NCI-H69 (cell line): ENCODE data around the gene LRRC42.

Source experiments
- DNase-seq: peaks from one replicate; lab custom pipeline; 2025; lab: John Stamatoyannopoulos, UW

The LRRC42 gene

DNA sequence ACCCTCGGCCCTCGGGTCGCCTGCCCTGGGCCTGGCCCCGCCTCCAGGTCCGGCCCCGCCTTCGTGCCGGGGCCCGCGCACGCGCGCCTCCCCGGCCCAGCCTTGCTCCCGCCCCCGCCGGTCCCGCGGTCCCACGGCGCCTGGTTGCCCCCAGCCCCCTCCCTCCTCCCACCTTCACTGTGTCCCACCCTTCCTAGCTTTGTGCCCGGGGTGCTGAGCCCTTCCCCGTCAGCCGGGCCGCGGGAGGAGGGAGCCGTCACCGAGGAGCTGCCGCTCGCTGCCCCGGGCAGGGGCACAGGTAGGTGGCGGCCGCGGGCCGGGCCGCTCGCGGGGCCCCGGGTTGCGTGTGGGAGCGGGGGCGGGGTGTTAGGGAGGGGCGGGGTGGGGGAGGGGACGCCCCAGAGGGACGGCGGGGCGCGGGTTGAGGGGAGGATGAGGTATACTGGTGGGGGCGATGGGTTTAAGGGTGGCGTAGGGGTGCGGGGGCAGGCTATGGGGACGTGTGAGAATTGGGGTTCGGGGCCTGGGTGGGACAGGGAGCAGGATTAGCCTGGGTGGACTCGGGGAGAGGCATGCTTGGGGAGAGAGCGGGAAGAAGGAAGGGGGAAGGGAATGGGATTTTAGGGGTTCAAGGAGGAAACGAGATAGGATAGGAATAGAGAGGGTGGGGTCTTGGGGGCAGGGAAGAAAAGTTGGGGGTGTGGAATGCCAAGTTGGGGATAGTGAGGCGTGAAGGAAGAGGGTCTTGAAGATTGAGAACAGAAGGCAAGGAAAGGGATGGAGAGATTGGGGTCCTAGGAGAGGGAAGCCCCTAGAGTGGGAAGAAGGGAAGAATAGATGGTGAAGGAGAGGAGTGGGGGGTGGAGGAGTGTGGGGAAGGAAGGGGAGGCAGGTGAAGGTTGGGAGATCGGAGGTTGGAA lies at the start of gene LRRC42:
TSS of gene LRRC42 (plus strand) at position 99 of the 920 bp plus-strand sequence. CDS start 5,650 bp downstream, outside the sequence.
- DNase-seq, result no peak

DNA sequence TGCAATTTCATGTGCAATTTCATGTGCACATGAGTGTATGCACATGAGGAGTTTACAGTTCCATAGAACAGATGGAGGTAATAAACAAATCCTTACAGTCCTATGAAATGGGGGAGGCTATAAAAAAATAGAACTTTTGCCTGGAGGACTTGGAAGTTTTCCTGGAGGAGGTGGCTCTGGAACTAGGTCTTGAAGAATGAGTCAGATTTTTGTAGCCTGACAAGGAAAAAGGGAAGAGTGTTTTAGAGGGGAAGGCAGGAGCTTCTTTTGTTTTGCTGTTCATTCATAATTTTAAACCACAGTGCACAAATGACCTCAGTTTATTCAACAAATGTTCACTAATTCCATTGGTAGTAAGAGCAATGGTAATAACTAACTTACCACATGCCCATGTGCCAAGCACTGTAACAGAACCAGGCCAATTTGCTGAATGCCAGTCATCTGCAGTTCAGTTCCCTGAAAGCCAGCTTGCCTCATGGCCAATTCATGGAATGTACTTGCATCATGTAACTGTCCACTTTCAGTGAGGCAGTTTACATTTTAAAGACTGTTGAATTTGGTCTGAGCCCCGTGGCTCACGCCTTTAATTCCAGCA lies 49.4 kb upstream of the LRRC42 start:
- no peak for DNase-seq

DNA sequence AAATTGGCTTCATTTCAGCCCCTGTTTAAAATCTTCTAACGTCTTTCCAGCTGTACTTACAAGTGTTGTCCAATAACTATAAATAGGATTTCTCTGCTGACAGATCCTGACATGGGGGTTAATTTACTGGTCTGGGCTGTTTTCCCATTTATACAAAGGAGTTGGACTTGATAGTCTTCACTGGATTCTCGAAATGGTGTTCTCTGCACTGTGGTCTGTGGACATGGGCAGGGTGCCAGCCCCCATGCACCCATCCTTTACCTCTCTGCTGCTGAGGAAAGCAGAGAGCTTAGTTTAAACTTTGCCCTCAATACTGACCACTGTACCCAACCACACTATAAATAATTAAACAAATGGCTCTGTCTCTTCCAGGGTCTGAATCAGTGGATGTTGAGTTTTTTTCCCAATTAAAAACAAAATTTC lies 46.9 kb upstream of the LRRC42 start:
- peak; percentile 34 for DNase-seq

DNA sequence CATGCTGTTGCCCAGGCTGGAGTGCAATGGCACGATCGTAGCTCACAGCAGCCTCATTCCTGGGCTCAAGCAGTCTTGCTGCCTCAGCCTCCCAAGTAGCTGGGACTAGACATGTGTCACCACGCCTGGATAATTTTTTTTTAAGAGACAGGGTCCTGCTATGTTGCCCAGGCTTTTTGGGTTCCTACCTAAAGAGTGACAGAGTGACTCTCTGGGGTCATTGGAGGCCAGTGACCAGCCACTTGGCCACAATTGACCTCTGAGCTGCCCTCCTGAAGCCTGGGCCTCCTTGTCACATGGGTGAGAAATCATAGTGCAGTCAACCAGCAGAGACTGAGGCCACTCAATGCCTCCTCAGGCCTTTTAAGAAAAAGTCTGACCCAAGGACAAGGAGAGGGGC lies 46.4 kb upstream of the LRRC42 start:
- DNase-seq, result no peak

GRCh38 chr1:53902235-53903138 lies 43.7 kb upstream of the LRRC42 start:
- peak; percentile 2 for DNase-seq

DNA sequence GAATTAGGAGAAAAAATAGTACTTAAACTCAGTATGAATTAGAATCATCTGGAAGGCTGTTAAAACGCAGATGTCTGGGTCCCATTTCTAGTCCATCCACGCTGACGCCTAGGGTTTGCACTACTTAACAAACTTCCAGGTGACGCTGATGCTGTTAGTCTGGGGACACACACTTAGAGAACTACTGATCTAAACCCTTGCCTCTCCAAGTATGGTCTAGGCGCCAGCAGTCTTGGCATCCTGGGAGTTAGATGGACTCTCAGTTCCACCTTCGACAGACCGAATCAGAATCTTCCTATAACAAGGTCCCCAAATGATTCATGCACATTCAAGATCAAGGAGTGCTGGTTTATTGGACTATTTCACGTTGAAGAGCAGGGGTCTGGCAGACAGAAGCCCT lies 40.6 kb upstream of the LRRC42 start:
- DNase-seq, result no peak

GRCh38 chr1:53906121-53906520 lies 40.0 kb upstream of the LRRC42 start:
- no peak for DNase-seq

- DNase-seq, result no peak
Observed at GRCh38 chr1:53909946-53910345, 36.2 kb upstream of the LRRC42 start.

DNA sequence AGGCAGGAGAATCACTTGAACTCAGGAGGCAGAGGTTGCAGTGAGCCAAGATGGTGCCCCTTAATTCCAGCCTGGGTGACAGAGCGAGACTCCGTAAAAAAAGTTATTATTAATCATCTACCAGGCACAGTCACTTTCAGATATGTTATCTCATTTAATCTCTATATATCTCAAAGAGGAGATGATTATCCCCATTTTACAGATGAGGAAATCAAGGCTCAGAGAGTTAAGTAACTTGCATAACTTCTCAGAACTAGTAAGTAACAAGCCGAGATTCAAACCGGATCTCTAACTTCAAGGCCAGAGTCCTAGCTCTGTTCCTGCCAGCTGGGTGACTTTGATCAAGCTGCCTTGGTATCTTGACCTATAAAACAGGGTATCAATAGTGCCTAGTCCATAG lies 34.7 kb upstream of the LRRC42 start:
- no peak for DNase-seq

DNA sequence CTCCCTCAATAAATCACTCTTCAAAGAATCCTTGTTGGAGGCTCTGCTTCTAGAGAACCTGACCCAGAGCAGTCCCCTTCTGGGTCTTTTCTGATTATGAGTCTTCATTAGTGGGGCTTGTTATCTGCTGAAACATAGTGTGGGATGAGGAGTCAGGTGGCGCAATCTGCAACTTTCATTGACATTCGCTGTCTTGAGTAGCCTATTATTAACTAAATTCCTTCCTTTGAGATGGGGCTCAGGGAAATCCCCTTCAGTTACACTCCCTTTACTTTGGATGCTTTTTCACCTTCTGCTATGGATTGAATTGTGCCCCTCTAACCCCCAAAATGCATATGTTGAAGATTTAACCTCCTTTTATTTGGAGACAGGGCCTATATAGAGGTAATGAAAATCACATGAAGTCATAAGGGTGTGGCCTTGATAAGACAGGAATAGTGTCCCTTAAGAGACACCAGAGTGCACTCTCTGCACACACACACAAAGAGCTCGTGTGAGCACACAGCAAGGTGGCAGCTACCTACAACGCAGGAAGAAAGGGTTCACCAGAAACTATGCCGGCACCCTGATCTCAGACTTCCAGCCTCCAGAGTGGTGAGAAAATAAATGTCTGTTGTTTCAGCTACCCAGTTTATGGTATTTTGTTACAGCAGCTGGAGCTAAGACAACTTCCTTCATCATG lies 32.7 kb upstream of the LRRC42 start:
- no peak for DNase-seq

DNA sequence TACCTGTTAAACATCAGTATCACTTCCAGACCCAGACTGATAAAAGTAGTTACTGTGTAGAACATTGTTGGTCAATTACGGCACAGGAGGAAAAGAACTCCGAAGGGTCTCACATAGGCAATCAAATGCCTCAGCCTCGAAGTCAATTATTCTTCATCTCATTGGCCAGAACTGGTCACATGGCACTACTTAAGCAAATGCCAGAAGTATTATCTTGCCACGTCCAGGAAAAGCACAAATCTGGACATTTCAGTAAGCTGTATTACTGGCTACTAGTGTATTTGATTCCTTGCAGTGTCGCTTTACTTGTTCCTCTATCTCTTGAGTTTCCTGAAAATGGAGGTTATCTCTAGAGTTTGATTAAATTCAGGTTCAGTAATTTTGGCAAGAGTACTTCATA lies 27.8 kb upstream of the LRRC42 start:
- no peak for DNase-seq

DNA sequence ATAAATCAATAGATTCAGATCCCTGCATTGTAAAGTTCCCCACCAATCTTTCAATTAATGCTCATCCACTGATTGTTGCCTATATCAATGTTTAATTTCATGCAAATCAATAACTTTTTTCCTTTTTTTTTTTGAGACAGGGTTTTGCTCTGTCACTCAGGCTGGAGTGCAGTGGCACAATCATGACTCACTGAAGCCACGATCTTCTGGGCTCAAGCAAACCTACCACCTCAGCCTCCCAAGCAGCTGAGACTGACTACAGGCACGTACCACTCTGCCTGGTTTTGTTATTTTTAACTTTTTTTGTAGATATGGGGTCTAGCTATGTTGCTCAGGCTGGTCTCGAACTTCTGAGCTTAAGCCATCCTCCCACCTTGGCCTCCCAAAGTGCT lies 26.5 kb upstream of the LRRC42 start:
- DNase-seq, result no peak

GRCh38 chr1:53927376-53927881 lies 18.7 kb upstream of the LRRC42 start:
- no peak for DNase-seq

DNA sequence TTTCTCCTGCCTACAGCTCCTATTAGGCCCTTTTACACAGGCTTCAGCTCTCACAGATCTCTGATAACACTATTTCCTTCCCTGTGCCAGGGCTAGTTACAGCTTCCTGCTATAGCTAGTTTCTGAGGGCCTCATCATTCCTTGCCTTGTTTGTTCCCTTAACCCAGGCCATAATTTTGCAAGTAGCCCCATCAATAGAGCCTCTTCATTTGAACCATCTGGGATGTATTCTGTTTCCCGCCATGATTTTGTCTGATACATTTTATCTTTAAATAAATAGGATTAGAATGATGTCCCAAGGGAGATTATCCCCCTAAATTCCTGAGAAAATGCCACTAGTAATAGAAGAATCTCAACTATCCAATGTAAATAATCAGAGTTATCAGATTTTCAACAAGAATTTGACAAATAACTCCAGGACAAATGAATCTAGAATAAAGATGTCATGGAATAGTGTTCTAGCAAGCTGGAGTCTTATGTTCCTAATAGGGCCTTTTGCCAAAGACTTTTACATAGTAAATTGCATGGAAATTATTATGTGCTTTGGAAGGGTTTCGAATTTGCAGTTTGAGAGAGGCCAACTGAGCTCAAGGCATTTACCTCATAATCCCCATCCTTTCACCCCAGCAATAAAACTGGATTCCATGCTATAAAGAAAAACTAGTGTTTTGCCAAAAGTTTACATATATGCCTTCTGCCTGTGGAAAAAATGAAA lies 16.7 kb upstream of the LRRC42 start:
- DNase-seq, result no peak

GRCh38 chr1:53930932-53931331 lies 15.2 kb upstream of the LRRC42 start:
- DNase-seq, result no peak

- no peak for DNase-seq
Observed at GRCh38 chr1:53931523-53931922, 14.6 kb upstream of the LRRC42 start.

DNA sequence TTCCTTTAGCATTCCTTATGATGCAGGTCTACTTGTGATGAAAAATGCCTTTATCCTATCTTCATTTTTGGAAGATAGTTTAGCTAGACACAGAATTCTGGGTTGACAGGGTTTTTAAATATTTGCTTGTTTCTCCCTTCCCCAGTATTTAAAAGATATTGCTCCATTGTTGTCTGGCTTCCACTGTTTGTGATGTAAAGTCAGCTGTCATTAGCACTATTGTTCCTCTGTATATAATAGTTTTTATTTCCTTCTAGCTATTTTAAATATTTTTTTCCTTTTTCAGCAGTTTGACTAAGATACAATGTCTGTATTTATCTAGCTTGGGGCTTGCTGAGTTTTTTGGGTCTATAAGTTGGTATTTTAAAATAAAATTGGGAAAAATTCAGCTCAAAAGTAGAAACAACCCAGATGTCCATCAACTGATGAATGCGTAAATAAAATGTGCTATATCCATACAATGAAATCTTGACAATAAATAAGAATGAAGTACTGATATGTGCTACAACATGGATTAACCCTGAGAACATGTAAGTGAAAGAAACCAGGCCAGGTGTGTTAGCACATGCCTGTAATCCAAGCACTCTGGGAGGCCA lies 11.9 kb upstream of the LRRC42 start:
- no peak for DNase-seq

DNA sequence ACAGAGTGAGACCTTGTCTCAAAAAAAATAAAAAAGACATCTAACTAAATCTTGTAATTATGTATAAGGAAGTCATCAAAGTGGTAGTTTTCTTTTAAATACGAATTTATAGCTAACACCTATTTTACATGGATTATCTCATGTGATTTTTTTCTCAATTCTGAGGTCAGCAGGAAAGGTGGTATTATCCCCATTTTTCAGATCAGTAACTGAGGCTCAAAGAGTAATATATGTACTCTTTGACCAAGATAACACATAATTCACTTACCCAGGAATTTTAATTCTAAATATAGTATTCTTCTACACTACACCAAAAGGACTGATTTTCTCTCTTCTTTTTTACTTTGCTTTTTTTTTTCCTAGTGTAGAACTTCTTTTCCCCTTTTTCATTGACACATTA lies 9.7 kb upstream of the LRRC42 start:
- DNase-seq, result no peak

DNA sequence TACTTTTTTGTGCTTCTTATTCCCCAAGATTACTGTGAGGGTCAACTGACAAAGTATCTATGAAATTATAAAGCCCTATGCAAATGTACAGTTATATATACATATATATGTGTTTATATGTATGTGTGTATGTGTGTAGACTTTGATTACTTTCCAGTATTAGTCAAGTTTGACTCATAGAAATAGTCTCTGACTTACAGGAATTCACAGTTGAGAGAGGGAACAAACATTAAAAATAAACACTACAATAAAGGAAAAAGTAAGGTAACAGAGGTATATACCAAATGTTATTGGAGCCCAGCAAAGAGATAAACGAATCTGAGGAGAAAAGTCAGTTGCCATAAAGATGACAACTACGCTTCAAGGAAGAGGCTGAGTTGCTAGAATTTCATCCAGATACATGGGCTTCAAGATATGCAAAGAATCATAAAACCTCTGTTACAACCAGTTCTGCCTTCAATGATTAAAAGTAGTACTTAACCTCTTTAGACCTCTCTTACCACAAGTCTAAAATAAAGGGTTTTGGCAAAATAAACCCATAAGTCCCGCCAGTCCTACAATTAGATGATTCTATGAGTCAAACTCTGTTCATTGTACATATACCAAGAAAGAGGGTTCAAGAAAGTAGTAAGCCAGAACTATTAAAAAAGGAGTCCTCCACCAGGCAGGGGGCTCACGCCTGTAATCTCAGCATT lies 7.9 kb upstream of the LRRC42 start:
- DNase-seq, result no peak
